H9 (cell line): ENCODE measurements around the gene CALML5. TPM values are rescaled to one million over a fixed set of nuclear protein-coding genes. Genes with fewer than 3 reads are reported as not detected.

ENCODE experiments used
- DNase-seq: peaks from one replicate; pipeline ENCODE4 v3.0.0-alpha.2; 2017
- H2AFZ ChIP-seq: one replicate; pipeline ENCODE4 v1.6.1; 2013; ENCODE audit warnings: mild to moderate bottlenecking, low read length, control low read depth, moderate library complexity
- H2AK5ac ChIP-seq: 2 replicates; pipeline ENCODE4 v1.6.1; 2013; ENCODE audit warnings: low read length, control low read depth, mixed read lengths; ENCODE audit not compliant: insufficient read length
- H2BK120ac ChIP-seq: one replicate; pipeline ENCODE4 v1.6.1; 2013; ENCODE audit warnings: low read depth, mild to moderate bottlenecking, low read length, control low read depth, inconsistent platforms; ENCODE audit not compliant: poor library complexity, severe bottlenecking
- H2BK12ac ChIP-seq: 2 replicates; pipeline ENCODE4 v1.6.1; 2013; ENCODE audit warnings: low read length, control low read depth, mixed read lengths, low read depth; ENCODE audit not compliant: insufficient read length
- H2BK15ac ChIP-seq: 2 replicates; pipeline ENCODE4 v1.6.1; 2013; ENCODE audit warnings: low read depth, low read length, control low read depth
- H2BK20ac ChIP-seq: one replicate; pipeline ENCODE4 v1.6.1; 2013; ENCODE audit warnings: low read depth, mild to moderate bottlenecking, low read length, control low read depth, inconsistent platforms; ENCODE audit not compliant: poor library complexity, severe bottlenecking
- H2BK5ac ChIP-seq: 2 replicates; pipeline ENCODE4 v1.6.1; 2013; ENCODE audit warnings: low read length, control low read depth, mixed read lengths; ENCODE audit not compliant: insufficient read length
- H3K14ac ChIP-seq: 2 replicates; pipeline ENCODE4 v1.6.1; 2013; ENCODE audit warnings: low read length, control low read depth; ENCODE audit not compliant: insufficient read depth
- H3K18ac ChIP-seq: 2 replicates; pipeline ENCODE4 v1.6.1; 2013; ENCODE audit warnings: low read depth, mild to moderate bottlenecking, mixed read lengths, low read length, control low read depth; ENCODE audit not compliant: insufficient read length
- H3K23ac ChIP-seq: 2 replicates; pipeline ENCODE4 v1.6.1; 2013; ENCODE audit warnings: low read length, control low read depth, mixed read lengths, low read depth; ENCODE audit not compliant: insufficient read length
- H3K23me2 ChIP-seq: 2 replicates; pipeline ENCODE4 v1.6.1; 2013; ENCODE audit warnings: low read depth, mild to moderate bottlenecking, mixed read lengths, low read length, control low read depth; ENCODE audit not compliant: insufficient read length, poor library complexity, severe bottlenecking
- H3K27ac ChIP-seq: 2 replicates; pipeline ENCODE4 v1.5.1; 2013; ENCODE audit warnings: low read length, control low read depth, mixed read lengths, low read depth; ENCODE audit not compliant: insufficient read length
- H3K27me3 ChIP-seq: 2 replicates; pipeline ENCODE4 v1.6.1; 2013; ENCODE audit warnings: low read length, control low read depth, inconsistent platforms; ENCODE audit not compliant: insufficient read depth
- H3K4ac ChIP-seq: 2 replicates; pipeline ENCODE4 v1.6.1; 2013; ENCODE audit warnings: low read depth, mild to moderate bottlenecking, control low read depth, inconsistent platforms, low read length, moderate library complexity
- H3K4me1 ChIP-seq: 2 replicates; pipeline ENCODE4 v1.6.1; 2013; ENCODE audit warnings: low read length, control low read depth, inconsistent platforms; ENCODE audit not compliant: insufficient read depth
- H3K4me2 ChIP-seq: 2 replicates; pipeline ENCODE4 v1.6.1; 2013; ENCODE audit warnings: low read length, control low read depth, mixed read lengths; ENCODE audit not compliant: insufficient read length, insufficient read depth
- H3K56ac ChIP-seq: 2 replicates; pipeline ENCODE4 v1.6.1; 2013; ENCODE audit warnings: low read depth, mild to moderate bottlenecking, mixed read lengths, low read length, control low read depth; ENCODE audit not compliant: insufficient read length
- H3K79me1 ChIP-seq: 2 replicates; pipeline ENCODE4 v1.6.1; 2013; ENCODE audit warnings: low read depth, mild to moderate bottlenecking, moderate library complexity, low read length, control low read depth, inconsistent platforms; ENCODE audit not compliant: insufficient read depth, poor library complexity, severe bottlenecking
- H3K79me2 ChIP-seq: 2 replicates; pipeline ENCODE4 v1.6.1; 2013; ENCODE audit warnings: low read length, control low read depth, inconsistent platforms; ENCODE audit not compliant: insufficient read depth
- H3K9ac ChIP-seq: 2 replicates; pipeline ENCODE4 v1.6.1; 2013; ENCODE audit warnings: low read length, control low read depth, mixed read lengths; ENCODE audit not compliant: insufficient read length; ENCODE audit errors: extremely low read depth
- H3K9me3 ChIP-seq: one replicate; pipeline ENCODE4 v1.6.1; 2013; ENCODE audit warnings: low read depth, low read length, inconsistent platforms; ENCODE audit not compliant: control insufficient read depth
- H3T11ph ChIP-seq: one replicate; pipeline ENCODE4 v1.6.1; 2013; ENCODE audit warnings: mild to moderate bottlenecking, low read length, control low read depth, inconsistent platforms
- H4K20me1 ChIP-seq: one replicate; pipeline ENCODE4 v1.6.1; 2013; ENCODE audit not compliant: control insufficient read depth, insufficient read length, insufficient read depth
- H4K5ac ChIP-seq: 2 replicates; pipeline ENCODE4 v1.6.1; 2013; ENCODE audit warnings: low read depth, mild to moderate bottlenecking, mixed read lengths, low read length, control low read depth; ENCODE audit not compliant: insufficient read length
- H4K8ac ChIP-seq: replicated peaks from 2 replicates; pipeline ENCODE4 v1.6.1; 2013; ENCODE audit warnings: low read length, control low read depth, mixed read lengths, low read depth; ENCODE audit not compliant: insufficient read length
- H4K91ac ChIP-seq: 2 replicates; pipeline ENCODE4 v1.6.1; 2013; ENCODE audit warnings: low read depth, mild to moderate bottlenecking, moderate library complexity, mixed read lengths, low read length, control low read depth; ENCODE audit not compliant: insufficient read length
- H3K27ac Mint-ChIP-seq, 3 experiments: 2 replicates in 2 of 3; 3 replicates in 1 of 3; pipeline ENCODE4 v1.8.0; 2020 to 2021; ENCODE audit warnings: mixed read lengths in 3 of 3, mild to moderate bottlenecking in 1 of 3, moderate library complexity in 1 of 3
- H3K27me3 Mint-ChIP-seq: 2 replicates; pipeline ENCODE4 v1.8.0; 2021; ENCODE audit warnings: low read depth, mild to moderate bottlenecking, moderate library complexity, mixed read lengths
- H3K36me3 Mint-ChIP-seq, 3 experiments: 2 replicates in 2 of 3; 3 replicates in 1 of 3; pipeline ENCODE4 v1.8.0; 2020 to 2021; ENCODE audit warnings: low read depth in 3 of 3, mixed read lengths in 3 of 3; ENCODE audit not compliant: insufficient read depth in 1 of 3
- H3K4me1 Mint-ChIP-seq, 2 experiments: 2 replicates each; pipeline ENCODE4 v1.8.0; 2020; ENCODE audit warnings: mixed read lengths in 2 of 2
- H3K4me3 Mint-ChIP-seq, 2 experiments: 2 replicates in 1 of 2; 3 replicates in 1 of 2; pipeline ENCODE4 v1.8.0; 2020 to 2021; ENCODE audit warnings: mild to moderate bottlenecking in 2 of 2, mixed read lengths in 2 of 2, moderate library complexity in 1 of 2
- H3K9me3 Mint-ChIP-seq, 2 experiments: 2 replicates in 1 of 2; 3 replicates in 1 of 2; pipeline ENCODE4 v1.8.0; 2020; ENCODE audit warnings: mild to moderate bottlenecking in 2 of 2, mixed read lengths in 2 of 2, moderate library complexity in 1 of 2
- WGBS: extraction: QIAGEN DNeasy Blood & Tissue Kit; methylation state at CpG from one replicate; pipeline ENCODE4 v1.1.7; 2013; ENCODE audit warnings: missing lambda C conversion rate, low lambda C conversion rate, mixed read lengths; ENCODE audit not compliant: insufficient read length; ENCODE audit errors: extremely low coverage; 5-methylcytosine and 5-hydroxymethylcytosine counted together
- total RNA-seq: library from RNA; stranded (reverse); gene quantifications from 2 replicates; pipeline ENCODE4 v1.2.1, GENCODE V29; 2021
- TF ChIP-seq, protein P1 (sequence below): fragments of 200-600 bp; sonication (generic); conservative IDR thresholded peaks from 3 replicates; pipeline ENCODE4 v1.8.0; 2021; ENCODE audit warnings: antibody characterized with exemption, mild to moderate bottlenecking

Gene CALML5
- total RNA-seq, 1 experiment from 2014 or later: not detected

DNA sequence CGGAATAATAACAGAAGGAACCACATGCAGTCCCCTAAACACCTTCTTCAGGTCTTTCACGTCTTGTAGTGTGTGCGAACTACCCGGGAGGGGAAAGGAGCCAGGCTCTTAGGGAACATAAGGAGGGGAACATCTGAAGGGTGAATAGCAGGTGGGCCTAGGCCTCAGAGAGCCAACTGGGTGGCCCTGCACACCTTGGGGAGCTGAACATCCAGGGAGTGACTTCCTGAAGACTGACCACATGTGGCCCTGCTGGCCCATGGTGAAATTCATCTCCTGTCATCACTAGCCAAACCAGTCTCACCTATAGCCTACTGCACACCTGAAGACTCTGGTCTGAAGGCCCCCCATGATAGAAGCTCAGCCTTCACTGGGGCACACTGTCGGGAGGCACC, 31.0 kb upstream of the CALML5 start:
- Histone ChIP-seq H2BK15ac (no peak overlapping the region), H3K4ac (no peak overlapping the region), H3K27me3 (no peaks in the 10 kb centered on the region), H3K18ac (no peak overlapping the region), H3T11ph (no peak overlapping the region), H3K79me2 (no peaks in the 10 kb centered on the region), H3K56ac (no peak overlapping the region), H2BK12ac (no peak overlapping the region), H2AFZ (no peak overlapping the region), H3K9me3 (no peaks in the 10 kb centered on the region), H3K4me1 (no peaks in the 10 kb centered on the region), H4K5ac (no peak overlapping the region), H2BK5ac (no peak overlapping the region), H4K91ac (no peak overlapping the region), H3K23ac (no peak overlapping the region), H2BK20ac (no peak overlapping the region), H4K8ac (no peak overlapping the region), H3K79me1 (no peaks in the 10 kb centered on the region), H2AK5ac (no peak overlapping the region), H3K9ac (no peak overlapping the region), H4K20me1 (no peaks in the 10 kb centered on the region), H3K23me2 (no peaks in the 10 kb centered on the region), H3K14ac (no peak overlapping the region), H3K27ac (no peak overlapping the region), H2BK120ac (no peak overlapping the region), H3K4me2 (no peak overlapping the region)
- DNase-seq: peak; percentile 13
- H3K9me3 Mint-ChIP-seq: 0 out of 5 replicates have a peak, but pooled peaks cover 0 to 2% of the 10 kb centered on the region in 2 experiments
- H3K27ac Mint-ChIP-seq: 0 out of 7 replicates have a peak overlapping the region, but pooled peaks of 1 of the 3 experiments have one; percentile 15
- TF ChIP-seq, protein P1, sequence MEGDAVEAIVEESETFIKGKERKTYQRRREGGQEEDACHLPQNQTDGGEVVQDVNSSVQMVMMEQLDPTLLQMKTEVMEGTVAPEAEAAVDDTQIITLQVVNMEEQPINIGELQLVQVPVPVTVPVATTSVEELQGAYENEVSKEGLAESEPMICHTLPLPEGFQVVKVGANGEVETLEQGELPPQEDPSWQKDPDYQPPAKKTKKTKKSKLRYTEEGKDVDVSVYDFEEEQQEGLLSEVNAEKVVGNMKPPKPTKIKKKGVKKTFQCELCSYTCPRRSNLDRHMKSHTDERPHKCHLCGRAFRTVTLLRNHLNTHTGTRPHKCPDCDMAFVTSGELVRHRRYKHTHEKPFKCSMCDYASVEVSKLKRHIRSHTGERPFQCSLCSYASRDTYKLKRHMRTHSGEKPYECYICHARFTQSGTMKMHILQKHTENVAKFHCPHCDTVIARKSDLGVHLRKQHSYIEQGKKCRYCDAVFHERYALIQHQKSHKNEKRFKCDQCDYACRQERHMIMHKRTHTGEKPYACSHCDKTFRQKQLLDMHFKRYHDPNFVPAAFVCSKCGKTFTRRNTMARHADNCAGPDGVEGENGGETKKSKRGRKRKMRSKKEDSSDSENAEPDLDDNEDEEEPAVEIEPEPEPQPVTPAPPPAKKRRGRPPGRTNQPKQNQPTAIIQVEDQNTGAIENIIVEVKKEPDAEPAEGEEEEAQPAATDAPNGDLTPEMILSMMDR: no peak
- no CpG with 5 or more reads among the region's 5 CpGs for WGBS
- peaks cover 10 to 27% of the 10 kb centered on the region in 2 experiments for H3K4me1 Mint-ChIP-seq
- H3K4me3 Mint-ChIP-seq: no peak overlapping the region
- H3K36me3 Mint-ChIP-seq: no peaks in the 10 kb centered on the region; a peak in 1 of 7 replicates
- peaks cover 5% of the 10 kb centered on the region; the same call in 1 of the 2 replicates for H3K27me3 Mint-ChIP-seq
